HG02970 (cell line): ENCODE results near the gene DUSP5.
"Not testable (repeated sequence)": the region's sequence is repeated elsewhere in the genome, so short reads cannot be mapped to it uniquely, and the experiment has no call there.

Experiments used
- ATAC-seq: cut with Tn5 transposase; IDR thresholded peaks from one replicate; pipeline ENCODE4 v1.9.1; 2021; ENCODE audit warnings: mild to moderate bottlenecking, moderate library complexity, moderate number of reproducible peaks; ENCODE audit not compliant: unreplicated experiment, low FRiP score

Gene DUSP5

GRCh38 chr10:110497438-110498086, at the start of gene DUSP5:
Gene DUSP5 (plus strand): TSS chr10:110497907. CDS start chr10:110498122, 215 bp downstream.
- ATAC-seq = peak; percentile 69

GRCh38 chr10:110448682-110449418, 48.9 kb upstream of the DUSP5 start:
- no peak for ATAC-seq

- ATAC-seq = no peak
Measured at GRCh38 chr10:110455446-110455845, 42.3 kb upstream of the DUSP5 start.

GRCh38 chr10:110456046-110456445, 41.7 kb upstream of the DUSP5 start:
- ATAC-seq = no peak

GRCh38 chr10:110456523-110457091, 41.1 kb upstream of the DUSP5 start:
- no peak for ATAC-seq

GRCh38 chr10:110457851-110458250, 39.9 kb upstream of the DUSP5 start:
- ATAC-seq = no peak

- no peak for ATAC-seq
Measured at GRCh38 chr10:110458266-110458920, 39.3 kb upstream of the DUSP5 start.

GRCh38 chr10:110459600-110459999, 38.1 kb upstream of the DUSP5 start:
- no peak for ATAC-seq

GRCh38 chr10:110460111-110460809, 37.4 kb upstream of the DUSP5 start:
- ATAC-seq = no peak

GRCh38 chr10:110461088-110461487, 36.6 kb upstream of the DUSP5 start:
- ATAC-seq = no peak

GRCh38 chr10:110461530-110461929, 36.2 kb upstream of the DUSP5 start:
- no peak for ATAC-seq

GRCh38 chr10:110462166-110463095, 35.3 kb upstream of the DUSP5 start:
- ATAC-seq = no peak

- not testable (repeated sequence) for ATAC-seq
Measured at GRCh38 chr10:110468258-110468657, 29.4 kb upstream of the DUSP5 start.

- ATAC-seq = not testable (repeated sequence)
Measured at GRCh38 chr10:110470541-110470940, 27.2 kb upstream of the DUSP5 start.

GRCh38 chr10:110471566-110472139, 26.1 kb upstream of the DUSP5 start:
- no peak for ATAC-seq

GRCh38 chr10:110474017-110474416, 23.7 kb upstream of the DUSP5 start:
- no peak for ATAC-seq

GRCh38 chr10:110474826-110475225, 22.9 kb upstream of the DUSP5 start:
- ATAC-seq = no peak

- ATAC-seq = no peak
Measured at GRCh38 chr10:110475722-110476515, 21.8 kb upstream of the DUSP5 start.
